NCI-H345 (cell line): ENCODE measurements around the gene RNLS.

ENCODE experiments used
- DNase-seq: peaks from one replicate; lab custom pipeline; 2025; lab: John Stamatoyannopoulos, UW

RNLS gene

GRCh38 chr10:88477343-88478085, 105.6 kb downstream of the RNLS start:
- DNase-seq = no peak

- DNase-seq = no peak
Measured at GRCh38 chr10:88474884-88475844, 108.0 kb downstream of the RNLS start.

- peak; percentile 61 for DNase-seq
Measured at GRCh38 chr10:88473989-88474883, 108.9 kb downstream of the RNLS start.

- DNase-seq = no peak
Measured at GRCh38 chr10:88472540-88472939, 110.6 kb downstream of the RNLS start.

GRCh38 chr10:88471899-88472298, 111.2 kb downstream of the RNLS start:
- no peak for DNase-seq

- no peak for DNase-seq
Measured at GRCh38 chr10:88467835-88468485, 115.2 kb downstream of the RNLS start.

- DNase-seq = no peak
Measured at GRCh38 chr10:88466786-88467185, 116.3 kb downstream of the RNLS start.

GRCh38 chr10:88465765-88466164, 117.4 kb downstream of the RNLS start:
- no peak for DNase-seq

GRCh38 chr10:88463811-88464210, 119.3 kb downstream of the RNLS start:
- no peak for DNase-seq

- DNase-seq = no peak
Measured at GRCh38 chr10:88461426-88461825, 121.7 kb downstream of the RNLS start.

GRCh38 chr10:88459530-88459929, 123.6 kb downstream of the RNLS start:
- no peak for DNase-seq

GRCh38 chr10:88458209-88458608, 124.9 kb downstream of the RNLS start:
- no peak for DNase-seq

- DNase-seq = no peak
Measured at GRCh38 chr10:88457660-88458059, 125.5 kb downstream of the RNLS start.

GRCh38 chr10:88456730-88457129, 126.4 kb downstream of the RNLS start:
- no peak for DNase-seq

GRCh38 chr10:88455831-88456230, 127.3 kb downstream of the RNLS start:
- DNase-seq = no peak

GRCh38 chr10:88450201-88450600, 132.9 kb downstream of the RNLS start:
- DNase-seq = no peak

GRCh38 chr10:88442716-88443115, 140.4 kb downstream of the RNLS start:
- no peak for DNase-seq

- DNase-seq = no peak
Measured at GRCh38 chr10:88440541-88440940, 142.6 kb downstream of the RNLS start.

- no peak for DNase-seq
Measured at GRCh38 chr10:88439932-88440331, 143.2 kb downstream of the RNLS start.

- DNase-seq = no peak
Measured at GRCh38 chr10:88437411-88437810, 145.7 kb downstream of the RNLS start.

- no peak for DNase-seq
Measured at GRCh38 chr10:88433565-88434186, 149.4 kb downstream of the RNLS start.
